ENCODE results near the gene SKIL. TPM values are rescaled to one million over a fixed set of nuclear protein-coding genes. Genes with fewer than 3 reads are reported as not detected.

The SKIL gene
- total RNA-seq, 1 experiment from 2014 or later = 94.2 TPM

- no peak for DNase-seq (ENCODE audit: low read depth, low spot score)
- BruUV-seq (replicated peaks) = no TSS peak
- ATAC-seq = no peak
- no peaks in the 10 kb centered on the region for H3K9me3 ChIP-seq (ENCODE audit: control insufficient read depth, insufficient read depth, low read depth, low read length)
- ChIA-PET CTCF (no interaction called here), POLR2A (no interaction called here)
- intact Hi-C loops (cut with micrococcal nuclease; ENCODE audit: unreplicated experiment) = no loop called here
- no peaks in the 10 kb centered on the region for H3K4me1 ChIP-seq (ENCODE audit: control insufficient read depth, insufficient read depth, low read length)
- no peaks in the 10 kb centered on the region for H3K36me3 ChIP-seq (ENCODE audit: control insufficient read depth, insufficient read depth, low read length)
- TF ChIP-seq POLR2AphosphoS5 (IDR thresholded peaks at IDR 0.05; ENCODE audit: low read depth, low read length) (no peak), CTCF (IDR thresholded peaks at IDR 0.05) (no peak), SIN3A (IDR thresholded peaks at IDR 0.05; ENCODE audit: borderline replicate concordance, insufficient read depth, low read depth, low read length) (no peak), TCF7L2 (IDR thresholded peaks at IDR 0.05; ENCODE audit: low read depth, low read length) (no peak), REST (IDR thresholded peaks at IDR 0.05; ENCODE audit: insufficient read depth in 1 of 2, low read depth in 2 of 2, low read length in 1 of 2) (no peak)
- in situ Hi-C loops (cut with HindIII; ENCODE audit: low pct_unique_long_range_greater_than_20kb, low sequenced_read_pairs) = no loop called here
- H3K27ac ChIP-seq (ENCODE audit: low read length) = no peak overlapping the region
- no peaks in the 10 kb centered on the region for H3K27me3 ChIP-seq (ENCODE audit: control insufficient read depth, insufficient read depth, low read length)
- no peak overlapping the region for H3K4me3 ChIP-seq (ENCODE audit: low read depth in 2 of 2, low read length in 2 of 2)
Observed at GRCh38 chr3:170372190-170372879, 14.8 kb downstream of the SKIL start.

DNA sequence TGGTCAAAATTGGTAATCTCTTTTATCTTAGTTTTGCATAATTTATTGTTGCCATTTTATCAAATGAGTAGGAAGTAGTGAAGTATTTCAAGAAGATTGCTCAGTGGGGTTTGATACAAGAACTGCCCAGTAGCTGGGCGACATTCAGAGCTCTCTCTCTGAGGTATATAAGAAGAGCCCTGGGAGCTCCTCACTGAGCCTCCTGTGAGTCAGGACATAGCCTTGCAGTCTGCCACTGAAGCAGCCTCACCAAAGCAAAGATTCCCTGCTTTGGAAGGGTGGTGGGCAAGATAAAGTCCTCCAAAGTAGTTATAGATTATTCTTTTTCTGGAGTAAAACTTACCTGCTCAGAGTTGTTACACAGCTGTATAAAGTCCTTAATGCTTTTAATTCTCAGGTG lies 26.1 kb downstream of the SKIL start:
- POLR2A ChIA-PET = interaction anchor here (0.6 kb wide), 1 partner anchor 14 kb away, joined by 10 read pairs; no protein-coding TSS in a partner anchor
- CTCF ChIA-PET = interaction anchor here (0.6 kb wide), 1 partner anchor 233 kb away, joined by 6 read pairs; no protein-coding TSS in a partner anchor
- intact Hi-C loops (cut with micrococcal nuclease; ENCODE audit: unreplicated experiment) (no loop called here), in situ Hi-C loops (cut with HindIII; ENCODE audit: low pct_unique_long_range_greater_than_20kb, low sequenced_read_pairs) (no loop called here)
- TF ChIP-seq POLR2AphosphoS5 (IDR thresholded peaks at IDR 0.05; ENCODE audit: low read depth, low read length) (no peak), CTCF (IDR thresholded peaks at IDR 0.05) (no peak), REST (IDR thresholded peaks at IDR 0.05; ENCODE audit: insufficient read depth in 1 of 2, low read depth in 2 of 2, low read length in 1 of 2) (no peak), TCF7L2 (IDR thresholded peaks at IDR 0.05; ENCODE audit: low read depth, low read length) (no peak), SIN3A (IDR thresholded peaks at IDR 0.05; ENCODE audit: borderline replicate concordance, insufficient read depth, low read depth, low read length) (no peak)
- Histone ChIP-seq H3K9me3 (ENCODE audit: control insufficient read depth, insufficient read depth, low read depth, low read length) (no peaks in the 10 kb centered on the region), H3K4me1 (ENCODE audit: control insufficient read depth, insufficient read depth, low read length) (no peaks in the 10 kb centered on the region), H3K36me3 (ENCODE audit: control insufficient read depth, insufficient read depth, low read length) (peaks cover 4% of the 10 kb centered on the region; the same call in 1 of the 2 replicates), H3K4me3 (ENCODE audit: low read depth in 2 of 2, low read length in 2 of 2) (no peak overlapping the region), H3K27ac (ENCODE audit: low read length) (no peak overlapping the region), H3K27me3 (ENCODE audit: control insufficient read depth, insufficient read depth, low read length) (no peaks in the 10 kb centered on the region)
- ATAC-seq (no peak; the same call in 1 of the 2 replicates), DNase-seq (ENCODE audit: low read depth, low spot score) (no peak)
- no TSS peak for BruUV-seq (replicated peaks)
